ENCODE measurements around the gene CNPY1.

The CNPY1 gene

DNA sequence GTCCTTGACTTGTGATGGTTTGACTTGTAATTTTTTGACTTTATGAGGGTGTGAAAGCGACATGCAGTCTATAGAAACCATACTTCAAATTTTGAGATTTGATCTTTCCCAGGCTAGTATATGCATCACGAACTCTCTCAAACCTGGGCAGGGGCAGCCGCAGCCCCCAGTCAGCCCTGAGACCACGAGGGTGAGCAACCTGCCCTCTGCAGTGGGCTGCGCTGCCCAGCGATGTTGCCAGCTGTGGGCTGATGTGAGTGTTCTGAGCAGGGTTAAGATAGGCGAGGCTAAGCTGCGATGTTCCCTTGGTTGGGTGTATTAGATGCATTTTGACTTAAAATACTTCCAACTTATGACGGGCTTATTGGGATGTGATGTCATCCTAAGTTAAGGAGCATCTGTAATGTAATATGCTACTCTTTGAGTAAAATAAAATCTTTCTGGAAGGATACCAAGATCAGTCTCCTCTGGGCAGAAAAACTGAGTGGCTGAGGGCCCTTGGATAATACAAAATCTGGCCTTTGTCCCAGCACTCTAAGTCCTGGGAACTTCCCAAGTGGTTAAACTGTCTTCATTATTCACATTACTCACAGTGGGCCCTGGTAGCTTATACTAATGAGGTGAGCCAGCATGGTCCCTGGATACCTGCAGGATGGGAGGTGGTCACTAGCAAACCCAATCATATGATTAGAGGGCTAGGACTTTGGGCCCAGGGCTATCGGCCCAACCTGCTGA is 28.4 kb upstream of the CNPY1 start:
- TF ChIP-seq FOXM1 (IDR thresholded peaks at IDR 0.05; ENCODE audit: borderline replicate concordance, low read depth), result no peak
- no peak for TF ChIP-seq EP300 (IDR thresholded peaks at IDR 0.05; ENCODE audit: borderline replicate concordance)
- TF ChIP-seq, protein P1, sequence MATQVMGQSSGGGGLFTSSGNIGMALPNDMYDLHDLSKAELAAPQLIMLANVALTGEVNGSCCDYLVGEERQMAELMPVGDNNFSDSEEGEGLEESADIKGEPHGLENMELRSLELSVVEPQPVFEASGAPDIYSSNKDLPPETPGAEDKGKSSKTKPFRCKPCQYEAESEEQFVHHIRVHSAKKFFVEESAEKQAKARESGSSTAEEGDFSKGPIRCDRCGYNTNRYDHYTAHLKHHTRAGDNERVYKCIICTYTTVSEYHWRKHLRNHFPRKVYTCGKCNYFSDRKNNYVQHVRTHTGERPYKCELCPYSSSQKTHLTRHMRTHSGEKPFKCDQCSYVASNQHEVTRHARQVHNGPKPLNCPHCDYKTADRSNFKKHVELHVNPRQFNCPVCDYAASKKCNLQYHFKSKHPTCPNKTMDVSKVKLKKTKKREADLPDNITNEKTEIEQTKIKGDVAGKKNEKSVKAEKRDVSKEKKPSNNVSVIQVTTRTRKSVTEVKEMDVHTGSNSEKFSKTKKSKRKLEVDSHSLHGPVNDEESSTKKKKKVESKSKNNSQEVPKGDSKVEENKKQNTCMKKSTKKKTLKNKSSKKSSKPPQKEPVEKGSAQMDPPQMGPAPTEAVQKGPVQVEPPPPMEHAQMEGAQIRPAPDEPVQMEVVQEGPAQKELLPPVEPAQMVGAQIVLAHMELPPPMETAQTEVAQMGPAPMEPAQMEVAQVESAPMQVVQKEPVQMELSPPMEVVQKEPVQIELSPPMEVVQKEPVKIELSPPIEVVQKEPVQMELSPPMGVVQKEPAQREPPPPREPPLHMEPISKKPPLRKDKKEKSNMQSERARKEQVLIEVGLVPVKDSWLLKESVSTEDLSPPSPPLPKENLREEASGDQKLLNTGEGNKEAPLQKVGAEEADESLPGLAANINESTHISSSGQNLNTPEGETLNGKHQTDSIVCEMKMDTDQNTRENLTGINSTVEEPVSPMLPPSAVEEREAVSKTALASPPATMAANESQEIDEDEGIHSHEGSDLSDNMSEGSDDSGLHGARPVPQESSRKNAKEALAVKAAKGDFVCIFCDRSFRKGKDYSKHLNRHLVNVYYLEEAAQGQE (IDR thresholded peaks at IDR 0.05; ENCODE audit: low read depth), result no peak
- no peak for TF ChIP-seq TAF1 (IDR thresholded peaks at IDR 0.05; ENCODE audit: low read depth)
- no peak for TF ChIP-seq RAD21 (IDR thresholded peaks at IDR 0.05; ENCODE audit: low read depth)
- no peak for TF ChIP-seq CEBPB (IDR thresholded peaks at IDR 0.05)
- TF ChIP-seq TCF12 (IDR thresholded peaks at IDR 0.05; ENCODE audit: low read depth), result no peak
- TF ChIP-seq, protein P2, sequence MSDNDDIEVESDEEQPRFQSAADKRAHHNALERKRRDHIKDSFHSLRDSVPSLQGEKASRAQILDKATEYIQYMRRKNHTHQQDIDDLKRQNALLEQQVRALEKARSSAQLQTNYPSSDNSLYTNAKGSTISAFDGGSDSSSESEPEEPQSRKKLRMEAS (IDR thresholded peaks at IDR 0.05), result no peak

DNA sequence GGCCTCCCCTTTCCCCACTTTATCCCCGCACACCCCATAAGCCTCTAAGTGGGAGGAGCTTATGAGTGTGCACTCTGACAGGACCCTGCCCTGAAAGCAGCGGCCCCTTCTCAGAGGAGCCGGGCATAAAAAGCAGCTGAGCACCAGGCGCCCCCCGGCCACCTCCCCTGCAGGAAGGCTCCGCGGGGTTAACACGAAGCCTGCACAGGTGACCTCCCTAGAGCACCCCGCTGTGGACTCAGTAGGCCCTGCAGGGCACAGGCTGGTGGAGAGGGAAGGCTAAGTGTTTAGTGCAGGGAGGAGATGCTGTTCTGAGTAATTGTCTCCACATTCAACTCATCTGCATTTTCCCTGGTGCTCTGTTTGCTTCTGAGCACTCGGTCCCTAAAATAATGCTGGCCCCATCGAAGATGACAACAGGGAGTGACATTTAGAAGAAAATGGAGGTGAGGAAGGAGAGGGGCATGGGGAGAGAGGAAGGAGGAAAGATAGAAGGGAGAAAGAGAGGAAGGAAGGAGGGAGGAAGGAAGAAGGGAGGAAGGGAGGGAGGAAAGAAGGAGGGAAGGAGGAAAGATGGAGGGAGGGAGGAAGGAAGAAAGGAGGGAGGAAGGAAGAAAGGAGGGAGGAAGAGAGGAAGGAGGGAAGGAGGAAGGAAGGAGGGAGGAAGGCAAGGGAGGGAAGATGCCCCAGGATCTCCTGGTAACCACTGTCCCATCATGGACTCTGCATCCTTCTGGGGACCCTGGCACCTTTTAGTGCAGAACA is 25.4 kb upstream of the CNPY1 start:
- TF ChIP-seq, protein P2 (IDR thresholded peaks at IDR 0.05), result no peak
- TF ChIP-seq FOXM1 (IDR thresholded peaks at IDR 0.05; ENCODE audit: borderline replicate concordance, low read depth), result no peak
- no peak for TF ChIP-seq ZBTB7A (IDR thresholded peaks at IDR 0.05; ENCODE audit: low read depth)
- TF ChIP-seq, protein P3, sequence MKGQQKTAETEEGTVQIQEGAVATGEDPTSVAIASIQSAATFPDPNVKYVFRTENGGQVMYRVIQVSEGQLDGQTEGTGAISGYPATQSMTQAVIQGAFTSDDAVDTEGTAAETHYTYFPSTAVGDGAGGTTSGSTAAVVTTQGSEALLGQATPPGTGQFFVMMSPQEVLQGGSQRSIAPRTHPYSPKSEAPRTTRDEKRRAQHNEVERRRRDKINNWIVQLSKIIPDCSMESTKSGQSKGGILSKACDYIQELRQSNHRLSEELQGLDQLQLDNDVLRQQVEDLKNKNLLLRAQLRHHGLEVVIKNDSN (IDR thresholded peaks at IDR 0.05), result no peak
- TF ChIP-seq TAF1 (IDR thresholded peaks at IDR 0.05; ENCODE audit: low read depth), result no peak
- TF ChIP-seq EGR1 (IDR thresholded peaks at IDR 0.05), result no peak
- TF ChIP-seq TCF12 (IDR thresholded peaks at IDR 0.05; ENCODE audit: low read depth), result no peak
- no peak for TF ChIP-seq TEAD4 (IDR thresholded peaks at IDR 0.05)
- TF ChIP-seq, protein P1 (IDR thresholded peaks at IDR 0.05; ENCODE audit: low read depth), result no peak

DNA sequence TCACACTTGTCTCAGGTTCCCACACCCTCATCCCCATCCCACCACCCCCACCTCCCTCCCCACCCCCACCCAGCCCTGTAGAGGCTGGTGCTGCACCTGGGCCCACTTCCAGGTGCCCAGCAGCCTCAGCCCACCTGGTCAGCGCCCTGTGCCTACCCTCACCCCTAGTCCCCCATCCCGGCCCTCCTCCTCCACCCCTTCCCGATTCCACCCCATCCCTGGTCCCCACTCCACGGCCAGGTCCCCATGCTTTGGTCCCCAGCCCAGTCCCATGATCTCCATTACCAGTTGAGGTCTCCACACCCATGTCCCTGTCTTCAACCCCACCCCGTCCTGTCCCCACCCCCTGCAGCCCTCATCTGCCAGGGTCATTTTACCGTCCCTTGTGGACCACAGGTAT is 24.6 kb upstream of the CNPY1 start:
- TF ChIP-seq TEAD4 (IDR thresholded peaks at IDR 0.05), result no peak
- TF ChIP-seq TCF12 (IDR thresholded peaks at IDR 0.05; ENCODE audit: low read depth), result no peak
- no peak for TF ChIP-seq CREB1 (IDR thresholded peaks at IDR 0.05; ENCODE audit: low read depth)
- no peak for TF ChIP-seq ZBTB7A (IDR thresholded peaks at IDR 0.05; ENCODE audit: low read depth)

DNA sequence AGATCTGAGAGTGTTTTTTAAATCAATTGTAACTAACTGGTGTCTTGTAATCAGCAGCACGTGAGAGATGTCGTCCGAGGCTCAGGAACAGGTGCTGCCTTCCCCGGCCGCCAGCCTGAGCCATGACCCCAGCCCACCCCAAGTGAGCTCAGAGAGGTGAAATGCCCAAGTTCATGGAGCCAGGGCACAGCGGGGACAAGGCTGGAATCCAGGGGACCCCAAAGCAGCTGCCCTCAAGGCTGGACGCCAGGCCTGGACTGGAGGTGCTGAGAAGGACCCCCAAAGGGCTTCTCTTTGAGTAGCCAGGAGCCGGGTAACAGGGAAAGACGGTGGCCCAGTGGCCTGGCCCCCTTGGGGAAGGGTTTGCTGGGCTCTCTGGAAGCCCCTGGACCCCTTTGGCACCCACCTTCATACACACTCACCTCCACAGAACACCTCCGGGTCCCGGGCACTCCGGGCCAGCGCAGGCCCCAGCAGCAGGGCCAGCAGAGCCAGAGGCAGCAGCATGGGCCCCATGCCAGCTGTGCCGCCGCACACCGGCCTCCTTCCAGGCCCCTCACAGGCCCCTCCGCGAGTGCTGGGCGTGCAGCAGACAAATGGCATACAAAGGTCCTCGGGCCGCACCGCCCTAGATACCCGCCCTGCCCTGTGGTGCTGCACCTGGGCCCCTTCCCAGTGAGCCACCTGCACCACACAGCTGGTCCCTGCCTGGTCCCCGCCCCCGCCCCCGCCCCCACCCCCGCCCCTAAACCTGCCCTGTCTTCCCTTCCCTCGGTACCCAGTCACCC is 24.0 kb upstream of the CNPY1 start:
- no peak for TF ChIP-seq TAF1 (IDR thresholded peaks at IDR 0.05; ENCODE audit: low read depth)
- no peak for TF ChIP-seq EP300 (IDR thresholded peaks at IDR 0.05; ENCODE audit: borderline replicate concordance)
- no peak for TF ChIP-seq CEBPB (IDR thresholded peaks at IDR 0.05)
- TF ChIP-seq, protein P1 (IDR thresholded peaks at IDR 0.05; ENCODE audit: low read depth), result no peak
- no peak for TF ChIP-seq RAD21 (IDR thresholded peaks at IDR 0.05; ENCODE audit: low read depth)
- TF ChIP-seq, protein P3 (IDR thresholded peaks at IDR 0.05), result no peak
- no peak for TF ChIP-seq TEAD4 (IDR thresholded peaks at IDR 0.05)
- TF ChIP-seq, protein P2 (IDR thresholded peaks at IDR 0.05), result no peak
- TF ChIP-seq ZBTB7A (IDR thresholded peaks at IDR 0.05; ENCODE audit: low read depth), result no peak
- TF ChIP-seq TCF12 (IDR thresholded peaks at IDR 0.05; ENCODE audit: low read depth), result no peak
- TF ChIP-seq YY1 (IDR thresholded peaks at IDR 0.05; ENCODE audit: low read depth), result no peak
- TF ChIP-seq NFIC (IDR thresholded peaks at IDR 0.05), result no peak
- TF ChIP-seq EGR1 (IDR thresholded peaks at IDR 0.05), result no peak
- TF ChIP-seq CREB1 (IDR thresholded peaks at IDR 0.05; ENCODE audit: low read depth), result no peak
- TF ChIP-seq FOXM1 (IDR thresholded peaks at IDR 0.05; ENCODE audit: borderline replicate concordance, low read depth), result no peak
